Measurements from ENCODE around the gene ARHGAP32.

Gene ARHGAP32

GRCh38 chr11:129230006-129230405 is 37.9 kb upstream of the ARHGAP32 start:
- no peak overlapping the region for H3K4me3 ChIP-seq (ENCODE audit: control insufficient read depth, low read depth, low read length)
- no peak for DNase-seq (ENCODE audit: low read depth)
- no peak for TF ChIP-seq CTCF (IDR thresholded peaks at IDR 0.05; ENCODE audit: control insufficient read depth, insufficient read depth, low read depth, low read length, missing control alignments)

- no peak overlapping the region for H3K4me3 ChIP-seq (ENCODE audit: control insufficient read depth, low read depth, low read length)
- TF ChIP-seq CTCF (IDR thresholded peaks at IDR 0.05; ENCODE audit: control insufficient read depth, insufficient read depth, low read depth, low read length, missing control alignments): no peak
- DNase-seq (ENCODE audit: low read depth): no peak
Measured at GRCh38 chr11:129226207-129226798, 34.2 kb upstream of the ARHGAP32 start.

GRCh38 chr11:129225190-129225589 is 33.1 kb upstream of the ARHGAP32 start:
- TF ChIP-seq CTCF (IDR thresholded peaks at IDR 0.05; ENCODE audit: control insufficient read depth, insufficient read depth, low read depth, low read length, missing control alignments): no peak
- DNase-seq (ENCODE audit: low read depth): peak; percentile 14
- no peak overlapping the region for H3K4me3 ChIP-seq (ENCODE audit: control insufficient read depth, low read depth, low read length)

GRCh38 chr11:129224538-129224937 is 32.4 kb upstream of the ARHGAP32 start:
- TF ChIP-seq CTCF (IDR thresholded peaks at IDR 0.05; ENCODE audit: control insufficient read depth, insufficient read depth, low read depth, low read length, missing control alignments): no peak
- no peak overlapping the region for H3K4me3 ChIP-seq (ENCODE audit: control insufficient read depth, low read depth, low read length)
- no peak for DNase-seq (ENCODE audit: low read depth)

- H3K4me3 ChIP-seq (ENCODE audit: control insufficient read depth, low read depth, low read length): no peak overlapping the region
- TF ChIP-seq CTCF (IDR thresholded peaks at IDR 0.05; ENCODE audit: control insufficient read depth, insufficient read depth, low read depth, low read length, missing control alignments): no peak
- DNase-seq (ENCODE audit: low read depth): peak; percentile 60
Measured at GRCh38 chr11:129223701-129224149, 31.6 kb upstream of the ARHGAP32 start.

GRCh38 chr11:129223260-129223659 is 31.1 kb upstream of the ARHGAP32 start:
- no peak for DNase-seq (ENCODE audit: low read depth)
- no peak for TF ChIP-seq CTCF (IDR thresholded peaks at IDR 0.05; ENCODE audit: control insufficient read depth, insufficient read depth, low read depth, low read length, missing control alignments)
- H3K4me3 ChIP-seq (ENCODE audit: control insufficient read depth, low read depth, low read length): no peak overlapping the region
